Neural cell (in vitro differentiated cells): ENCODE results near the gene ENOX1.

Experiments
- MXI1 ChIP-seq: fragments of 450-650 bp; conservative IDR thresholded peaks from 2 replicates; pipeline ENCODE4 v1.6.1; 2014; ENCODE audit warnings: antibody characterized with exemption, mild to moderate bottlenecking; ENCODE audit not compliant: poor library complexity, severe bottlenecking
- TF ChIP-seq, protein P1 (sequence below): fragments of 450-650 bp; IDR thresholded peaks from 2 replicates; pipeline ENCODE4 v1.5.1; 2014; ENCODE audit warnings: antibody characterized with exemption, mild to moderate bottlenecking, moderate library complexity; ENCODE audit not compliant: poor library complexity, severe bottlenecking

DNA sequence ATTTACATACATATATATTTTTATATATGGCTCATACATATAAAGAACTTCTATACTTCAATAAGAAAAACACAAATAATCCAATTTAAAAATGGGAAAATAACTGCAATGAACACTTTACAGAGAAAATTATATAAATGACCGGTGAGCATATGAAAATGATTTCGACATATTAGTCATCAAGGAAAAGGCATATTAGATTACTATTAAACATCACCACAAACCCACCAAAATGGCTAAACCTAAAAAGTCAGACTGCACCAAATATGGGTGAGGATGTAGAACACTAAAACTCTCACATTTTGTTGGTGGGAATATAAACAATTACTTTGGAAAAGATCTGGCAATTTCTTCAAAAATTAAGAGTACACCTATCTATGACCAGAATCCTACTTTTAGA, 316.2 kb downstream of the ENOX1 start:
- TF ChIP-seq, protein P1, sequence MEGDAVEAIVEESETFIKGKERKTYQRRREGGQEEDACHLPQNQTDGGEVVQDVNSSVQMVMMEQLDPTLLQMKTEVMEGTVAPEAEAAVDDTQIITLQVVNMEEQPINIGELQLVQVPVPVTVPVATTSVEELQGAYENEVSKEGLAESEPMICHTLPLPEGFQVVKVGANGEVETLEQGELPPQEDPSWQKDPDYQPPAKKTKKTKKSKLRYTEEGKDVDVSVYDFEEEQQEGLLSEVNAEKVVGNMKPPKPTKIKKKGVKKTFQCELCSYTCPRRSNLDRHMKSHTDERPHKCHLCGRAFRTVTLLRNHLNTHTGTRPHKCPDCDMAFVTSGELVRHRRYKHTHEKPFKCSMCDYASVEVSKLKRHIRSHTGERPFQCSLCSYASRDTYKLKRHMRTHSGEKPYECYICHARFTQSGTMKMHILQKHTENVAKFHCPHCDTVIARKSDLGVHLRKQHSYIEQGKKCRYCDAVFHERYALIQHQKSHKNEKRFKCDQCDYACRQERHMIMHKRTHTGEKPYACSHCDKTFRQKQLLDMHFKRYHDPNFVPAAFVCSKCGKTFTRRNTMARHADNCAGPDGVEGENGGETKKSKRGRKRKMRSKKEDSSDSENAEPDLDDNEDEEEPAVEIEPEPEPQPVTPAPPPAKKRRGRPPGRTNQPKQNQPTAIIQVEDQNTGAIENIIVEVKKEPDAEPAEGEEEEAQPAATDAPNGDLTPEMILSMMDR, result no peak
- TF ChIP-seq MXI1, result no peak
